Measurements from ENCODE around the gene CAPNS2.

The CAPNS2 gene

DNA sequence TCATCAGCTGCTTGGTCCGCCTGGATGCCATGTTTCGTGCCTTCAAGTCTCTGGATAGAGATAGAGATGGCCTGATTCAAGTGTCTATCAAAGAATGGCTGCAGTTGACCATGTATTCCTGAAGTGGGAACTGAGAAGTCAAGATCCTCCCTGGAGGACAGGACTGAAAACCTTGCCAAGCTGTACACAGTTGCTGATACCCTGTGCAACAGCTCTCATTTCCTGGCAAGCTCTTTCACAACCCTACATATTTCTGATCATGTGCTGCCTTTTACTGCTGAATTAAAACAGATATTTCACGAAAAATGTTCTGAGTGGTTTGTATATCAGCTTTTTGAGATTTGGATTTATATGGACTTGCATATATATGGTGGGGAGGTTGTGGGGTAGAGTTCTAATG is 898 bp downstream of the CAPNS2 start:
- no peak overlapping the region for H3K9ac ChIP-seq (ENCODE audit: low read length)
- H3K27ac ChIP-seq (ENCODE audit: low read depth, low read length, poor library complexity, severe bottlenecking) = no peak overlapping the region
- H3K9me3 ChIP-seq (ENCODE audit: low read length) = no peaks in the 10 kb centered on the region
- no peaks in the 10 kb centered on the region for H3K4me1 ChIP-seq (ENCODE audit: insufficient read depth, low read length, severe bottlenecking)
- no peaks in the 10 kb centered on the region for H4K20me1 ChIP-seq (ENCODE audit: insufficient read depth, low read length)
- H3K4me2 ChIP-seq (ENCODE audit: low read length) = no peak overlapping the region
- H2AFZ ChIP-seq (ENCODE audit: low read length) = no peak overlapping the region
- H3F3A ChIP-seq (ENCODE audit: insufficient read depth, low read length) = no peaks in the 10 kb centered on the region
- H3K27me3 ChIP-seq (ENCODE audit: insufficient read depth, low read length) = no peaks in the 10 kb centered on the region
- H3K9me2 ChIP-seq (ENCODE audit: low read depth, low read length) = no peaks in the 10 kb centered on the region
- no peaks in the 10 kb centered on the region for H3K36me3 ChIP-seq (ENCODE audit: insufficient read depth, low read length)
- H3K4me3 ChIP-seq (ENCODE audit: low read depth, low read length, poor library complexity, severe bottlenecking) = no peak overlapping the region
- TF ChIP-seq EZH2 (IDR thresholded peaks at IDR 0.05; ENCODE audit: borderline replicate concordance, low read length) = no peak
- TF ChIP-seq, protein P1, sequence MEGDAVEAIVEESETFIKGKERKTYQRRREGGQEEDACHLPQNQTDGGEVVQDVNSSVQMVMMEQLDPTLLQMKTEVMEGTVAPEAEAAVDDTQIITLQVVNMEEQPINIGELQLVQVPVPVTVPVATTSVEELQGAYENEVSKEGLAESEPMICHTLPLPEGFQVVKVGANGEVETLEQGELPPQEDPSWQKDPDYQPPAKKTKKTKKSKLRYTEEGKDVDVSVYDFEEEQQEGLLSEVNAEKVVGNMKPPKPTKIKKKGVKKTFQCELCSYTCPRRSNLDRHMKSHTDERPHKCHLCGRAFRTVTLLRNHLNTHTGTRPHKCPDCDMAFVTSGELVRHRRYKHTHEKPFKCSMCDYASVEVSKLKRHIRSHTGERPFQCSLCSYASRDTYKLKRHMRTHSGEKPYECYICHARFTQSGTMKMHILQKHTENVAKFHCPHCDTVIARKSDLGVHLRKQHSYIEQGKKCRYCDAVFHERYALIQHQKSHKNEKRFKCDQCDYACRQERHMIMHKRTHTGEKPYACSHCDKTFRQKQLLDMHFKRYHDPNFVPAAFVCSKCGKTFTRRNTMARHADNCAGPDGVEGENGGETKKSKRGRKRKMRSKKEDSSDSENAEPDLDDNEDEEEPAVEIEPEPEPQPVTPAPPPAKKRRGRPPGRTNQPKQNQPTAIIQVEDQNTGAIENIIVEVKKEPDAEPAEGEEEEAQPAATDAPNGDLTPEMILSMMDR (IDR thresholded peaks at IDR 0.05; ENCODE audit: low read length) = no peak
- H3K79me2 ChIP-seq (ENCODE audit: insufficient read depth, low read length) = no peaks in the 10 kb centered on the region

- no peak overlapping the region for H3K9ac ChIP-seq (ENCODE audit: low read length)
- no peak overlapping the region for H3K4me3 ChIP-seq (ENCODE audit: low read depth, low read length, poor library complexity, severe bottlenecking)
- no peaks in the 10 kb centered on the region for H3K9me2 ChIP-seq (ENCODE audit: low read depth, low read length)
- no peaks in the 10 kb centered on the region for H4K20me1 ChIP-seq (ENCODE audit: insufficient read depth, low read length)
- H3K9me3 ChIP-seq (ENCODE audit: low read length) = no peaks in the 10 kb centered on the region
- H3K4me2 ChIP-seq (ENCODE audit: low read length) = no peak overlapping the region
- no peaks in the 10 kb centered on the region for H3K36me3 ChIP-seq (ENCODE audit: insufficient read depth, low read length)
- no peaks in the 10 kb centered on the region for H3F3A ChIP-seq (ENCODE audit: insufficient read depth, low read length)
- H2AFZ ChIP-seq (ENCODE audit: low read length) = no peak overlapping the region
- no peaks in the 10 kb centered on the region for H3K79me2 ChIP-seq (ENCODE audit: insufficient read depth, low read length)
- no peaks in the 10 kb centered on the region for H3K27me3 ChIP-seq (ENCODE audit: insufficient read depth, low read length)
- TF ChIP-seq EZH2 (IDR thresholded peaks at IDR 0.05; ENCODE audit: borderline replicate concordance, low read length) = no peak
- TF ChIP-seq, protein P1 (IDR thresholded peaks at IDR 0.05; ENCODE audit: low read length) = no peak
- H3K27ac ChIP-seq (ENCODE audit: low read depth, low read length, poor library complexity, severe bottlenecking) = no peak overlapping the region
- no peaks in the 10 kb centered on the region for H3K4me1 ChIP-seq (ENCODE audit: insufficient read depth, low read length, severe bottlenecking)
These were observed 1.7 kb downstream of the CAPNS2 start for GRCh38 chr16:55568207-55568606.

GRCh38 chr16:55569025-55569424 is 2.5 kb downstream of the CAPNS2 start:
- H3K9ac ChIP-seq (ENCODE audit: low read length) = no peak overlapping the region
- no peaks in the 10 kb centered on the region for H3K4me1 ChIP-seq (ENCODE audit: insufficient read depth, low read length, severe bottlenecking)
- no peaks in the 10 kb centered on the region for H3K9me2 ChIP-seq (ENCODE audit: low read depth, low read length)
- no peak overlapping the region for H3K27ac ChIP-seq (ENCODE audit: low read depth, low read length, poor library complexity, severe bottlenecking)
- TF ChIP-seq, protein P1 (IDR thresholded peaks at IDR 0.05; ENCODE audit: low read length) = no peak
- TF ChIP-seq EZH2 (IDR thresholded peaks at IDR 0.05; ENCODE audit: borderline replicate concordance, low read length) = no peak
- no peaks in the 10 kb centered on the region for H4K20me1 ChIP-seq (ENCODE audit: insufficient read depth, low read length)
- H3K9me3 ChIP-seq (ENCODE audit: low read length) = no peaks in the 10 kb centered on the region
- no peak overlapping the region for H3K4me3 ChIP-seq (ENCODE audit: low read depth, low read length, poor library complexity, severe bottlenecking)
- H3K27me3 ChIP-seq (ENCODE audit: insufficient read depth, low read length) = no peaks in the 10 kb centered on the region
- no peak overlapping the region for H3K4me2 ChIP-seq (ENCODE audit: low read length)
- H3K79me2 ChIP-seq (ENCODE audit: insufficient read depth, low read length) = no peaks in the 10 kb centered on the region
- no peak overlapping the region for H2AFZ ChIP-seq (ENCODE audit: low read length)
- H3F3A ChIP-seq (ENCODE audit: insufficient read depth, low read length) = no peaks in the 10 kb centered on the region
- no peaks in the 10 kb centered on the region for H3K36me3 ChIP-seq (ENCODE audit: insufficient read depth, low read length)
